Subcutaneous abdominal adipose tissue (tissue), 5 donors: ENCODE results near the gene CRB3.

ENCODE experiments used
- H3K27ac ChIP-seq: one replicate; pipeline ENCODE4 v1.7.0; 2013; ENCODE audit warnings: low read depth, mild to moderate bottlenecking, inconsistent platforms, low read length, moderate library complexity
- H3K27me3 ChIP-seq, 5 donors: one replicate each; pipeline ENCODE4 v1.7.0; 2013; ENCODE audit warnings: low read length in 5 of 5, inconsistent platforms in 1 of 5; ENCODE audit not compliant: control insufficient read depth in 5 of 5, insufficient read depth in 4 of 5
- H3K36me3 ChIP-seq, 5 donors: one replicate each; pipeline ENCODE4 v1.7.0; 2013; ENCODE audit warnings: low read length in 5 of 5; ENCODE audit not compliant: control insufficient read depth in 5 of 5, insufficient read depth in 5 of 5
- H3K4me1 ChIP-seq, 5 donors: one replicate each; pipeline ENCODE4 v1.7.0; 2013; ENCODE audit warnings: low read length in 5 of 5, mild to moderate bottlenecking in 3 of 5, moderate library complexity in 1 of 5; ENCODE audit not compliant: control insufficient read depth in 5 of 5, insufficient read depth in 5 of 5
- H3K4me3 ChIP-seq, 5 donors: one replicate each; pipeline ENCODE4 v1.7.0; 2013; ENCODE audit warnings: low read length in 5 of 5, low read depth in 1 of 5
- H3K9ac ChIP-seq, 5 donors: one replicate each; pipeline ENCODE4 v1.7.0; 2013; ENCODE audit warnings: low read length in 5 of 5, mild to moderate bottlenecking in 4 of 5, moderate library complexity in 3 of 5
- H3K9me3 ChIP-seq, 5 donors: one replicate each; pipeline ENCODE4 v1.7.0; 2013; ENCODE audit warnings: low read length in 5 of 5; ENCODE audit not compliant: control insufficient read depth in 5 of 5
- donor health status: healthy.
- donor health status: healthy.
- donor health status: healthy.
- donor health status: healthy.
- donor health status: healthy.

CRB3 gene

DNA sequence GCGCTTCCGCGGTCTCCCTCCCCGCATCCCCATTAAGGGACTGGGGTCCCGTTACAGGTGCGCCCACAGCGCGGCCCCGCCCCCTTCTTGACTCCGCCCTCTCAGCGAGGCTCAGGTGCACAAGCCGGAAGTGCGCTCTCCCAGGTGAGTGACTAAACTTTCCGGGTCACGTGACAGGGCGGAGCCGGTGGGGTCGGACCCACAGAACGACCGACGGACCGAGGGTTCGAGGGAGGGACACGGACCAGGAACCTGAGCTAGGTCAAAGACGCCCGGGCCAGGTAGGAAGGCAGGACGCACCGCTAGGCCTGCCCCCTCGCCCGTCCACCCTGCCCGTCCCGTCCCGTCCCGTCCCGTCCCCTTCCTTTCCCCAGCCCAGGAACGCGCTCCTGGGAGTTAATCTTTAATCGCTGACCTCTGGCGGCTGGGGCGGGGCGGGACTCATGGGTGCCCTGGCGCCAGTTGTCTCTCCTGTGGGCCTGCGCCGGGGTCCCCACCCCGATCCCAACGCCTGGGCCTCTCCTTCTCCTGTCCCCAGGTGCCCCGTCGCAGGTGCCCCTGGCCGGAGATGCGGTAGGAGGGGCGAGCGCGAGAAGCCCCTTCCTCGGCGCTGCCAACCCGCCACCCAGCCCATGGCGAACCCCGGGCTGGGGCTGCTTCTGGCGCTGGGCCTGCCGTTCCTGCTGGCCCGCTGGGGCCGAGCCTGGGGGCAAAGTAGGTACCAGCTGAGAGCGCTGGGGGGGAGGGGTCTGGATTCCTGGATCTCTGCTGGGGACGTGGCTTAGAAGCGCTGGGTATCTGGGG, at the start of gene CRB3:
Gene CRB3 (plus strand): TSS at position 202 of the 804 bp plus-strand sequence. CDS start 431 bp downstream, at position 633.
- H3K36me3 ChIP-seq, result no peaks in the 10 kb centered on the region
- no peaks in the 10 kb centered on the region for H3K9me3 ChIP-seq
- H3K4me3 ChIP-seq, result no peak within 1 kb of the TSS
- H3K27me3 ChIP-seq, result peaks cover 13 to 25% (median 16%) of the 10 kb centered on the region in 5 donors
- H3K27ac ChIP-seq, result no peak within 1 kb of the TSS
- peaks cover 0 to 16% (median 12%) of the 10 kb centered on the region in 5 donors for H3K4me1 ChIP-seq
- H3K9ac ChIP-seq, result no peak within 1 kb of the TSS

DNA sequence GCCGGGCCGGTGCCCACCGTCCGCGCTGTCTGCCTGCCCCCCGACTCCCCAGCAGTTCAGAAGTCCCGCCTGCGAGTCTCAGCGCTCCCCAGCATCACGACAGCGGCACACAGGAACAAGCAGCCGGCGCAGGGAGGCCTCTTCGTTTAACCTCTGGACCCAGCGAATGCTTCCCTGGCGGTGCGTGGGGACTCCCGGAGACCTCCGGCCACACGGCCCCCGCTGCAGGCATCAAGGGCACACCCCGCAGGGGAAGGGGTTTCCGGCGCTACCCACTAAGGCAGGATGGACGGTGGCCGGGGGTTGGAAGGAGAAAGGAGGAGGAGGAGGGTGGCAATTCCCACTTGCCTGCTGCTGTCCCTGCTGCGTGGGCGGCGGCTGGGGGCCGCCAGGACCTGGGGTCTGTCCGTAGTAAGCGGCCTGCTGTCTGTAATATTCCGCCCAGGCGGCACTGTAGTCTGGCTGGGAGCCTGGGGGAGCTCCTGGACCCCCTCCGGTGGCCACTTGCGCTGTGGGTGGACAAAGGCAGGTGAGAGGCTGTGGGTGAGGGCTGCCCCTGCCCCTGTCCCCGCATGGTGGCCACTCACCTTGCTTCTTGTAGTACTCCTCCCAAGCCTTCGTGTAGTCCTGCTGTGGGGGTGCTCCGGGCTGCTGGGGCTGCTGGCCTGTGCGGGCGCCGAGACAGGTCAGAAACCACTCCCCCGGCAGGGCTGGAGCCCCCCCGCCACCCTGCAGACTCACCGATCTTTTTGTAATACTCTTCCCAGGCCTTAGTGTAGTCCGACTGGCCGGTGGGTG, 49.1 kb upstream of the CRB3 start:
- Histone ChIP-seq H3K27ac (no peak overlapping the region), H3K4me1 (peaks cover 0 to 10% (median 2%) of the 10 kb centered on the region in 5 donors), H3K36me3 (peaks cover 0 to 59% (median 59%) of the 10 kb centered on the region in 5 donors), H3K27me3 (no peaks in the 10 kb centered on the region), H3K4me3 (no peak overlapping the region), H3K9ac (no peak overlapping the region), H3K9me3 (no peaks in the 10 kb centered on the region)

GRCh38 chr19:6415591-6416190, 48.4 kb upstream of the CRB3 start:
- no peak overlapping the region for H3K9ac ChIP-seq
- peaks cover 0 to 66% (median 66%) of the 10 kb centered on the region in 5 donors for H3K36me3 ChIP-seq
- H3K4me3 ChIP-seq, result no peak overlapping the region
- peaks cover 0 to 10% (median 8%) of the 10 kb centered on the region in 5 donors for H3K4me1 ChIP-seq
- no peaks in the 10 kb centered on the region for H3K9me3 ChIP-seq
- H3K27ac ChIP-seq, result no peak overlapping the region
- H3K27me3 ChIP-seq, result no peaks in the 10 kb centered on the region

DNA sequence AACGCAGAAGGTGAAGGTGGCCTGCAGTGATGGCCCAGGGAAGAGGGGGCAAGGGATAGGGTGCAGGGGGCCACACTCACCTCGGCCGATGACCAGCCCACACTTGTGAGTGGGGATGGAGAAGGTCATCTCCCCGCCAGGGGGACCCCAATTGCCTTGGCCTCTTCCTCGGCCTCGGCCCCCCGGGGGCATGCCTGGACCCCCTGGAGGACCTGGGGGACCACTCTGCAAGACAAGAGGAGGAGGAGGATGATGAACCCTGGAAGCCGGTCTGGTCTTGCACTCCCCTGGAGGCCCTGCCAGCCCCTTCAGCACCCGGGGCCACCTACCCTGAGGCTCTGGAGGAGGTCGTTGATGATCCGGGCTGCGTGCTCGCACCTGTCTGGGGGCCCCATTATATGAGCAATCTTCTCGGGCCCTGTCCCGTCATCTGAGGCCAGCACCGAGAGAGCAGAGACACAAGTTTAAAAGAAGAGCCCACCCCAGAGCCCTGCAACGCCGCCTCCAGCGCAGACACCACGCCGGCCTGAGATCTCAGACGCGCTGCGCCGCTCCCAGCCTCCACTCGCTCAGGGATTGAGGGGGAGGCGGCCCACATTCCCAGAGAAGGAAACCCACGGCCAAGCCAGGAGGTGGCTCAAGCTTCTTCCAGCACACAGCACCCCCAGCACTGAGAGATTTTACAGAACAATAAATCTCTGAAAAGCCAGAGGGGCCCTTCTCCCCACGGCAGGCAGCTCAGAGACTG, 47.2 kb upstream of the CRB3 start:
- Histone ChIP-seq H3K9me3 (no peaks in the 10 kb centered on the region), H3K36me3 (peaks cover 0 to 78% (median 76%) of the 10 kb centered on the region in 5 donors), H3K4me3 (no peak overlapping the region), H3K4me1 (peaks cover 0 to 16% (median 13%) of the 10 kb centered on the region in 5 donors), H3K9ac (no peak overlapping the region), H3K27ac (no peak overlapping the region), H3K27me3 (no peaks in the 10 kb centered on the region)

GRCh38 chr19:6417713-6418561, 46.1 kb upstream of the CRB3 start:
- Histone ChIP-seq H3K9me3 (no peaks in the 10 kb centered on the region), H3K4me3 (no peak overlapping the region), H3K4me1 (peaks cover 0 to 27% (median 18%) of the 10 kb centered on the region in 5 donors), H3K27me3 (no peaks in the 10 kb centered on the region), H3K27ac (no peak overlapping the region), H3K9ac (no peak overlapping the region), H3K36me3 (peaks cover 0 to 82% (median 79%) of the 10 kb centered on the region in 5 donors)

GRCh38 chr19:6418562-6418932, 45.5 kb upstream of the CRB3 start:
- peaks cover 0 to 33% (median 24%) of the 10 kb centered on the region in 5 donors for H3K4me1 ChIP-seq
- H3K36me3 ChIP-seq, result peaks cover 0 to 82% (median 79%) of the 10 kb centered on the region in 5 donors
- no peak overlapping the region for H3K27ac ChIP-seq
- no peaks in the 10 kb centered on the region for H3K27me3 ChIP-seq
- H3K9ac ChIP-seq, result no peak overlapping the region
- no peaks in the 10 kb centered on the region for H3K9me3 ChIP-seq
- no peak overlapping the region for H3K4me3 ChIP-seq

- Histone ChIP-seq H3K27ac (no peak overlapping the region), H3K9me3 (peaks cover 0 to 3% (median 0%) of the 10 kb centered on the region in 5 donors), H3K4me1 (peaks cover 2 to 43% (median 29%) of the 10 kb centered on the region in 5 donors), H3K27me3 (no peaks in the 10 kb centered on the region), H3K36me3 (peaks cover 0 to 59% (median 58%) of the 10 kb centered on the region in 5 donors), H3K9ac (peak overlapping the region in 3 of 5 donors; percentile 9 to 86 (median 57)), H3K4me3 (no peak overlapping the region)
Observed at GRCh38 chr19:6421075-6422014, 42.7 kb upstream of the CRB3 start.

GRCh38 chr19:6423499-6424194, 40.4 kb upstream of the CRB3 start:
- peaks cover 2 to 43% (median 29%) of the 10 kb centered on the region in 5 donors for H3K4me1 ChIP-seq
- H3K9me3 ChIP-seq, result peaks cover 0 to 3% (median 0%) of the 10 kb centered on the region in 5 donors
- peak overlapping the region; percentile 70 to 94 (median 82) for H3K4me3 ChIP-seq
- H3K9ac ChIP-seq, result peak overlapping the region; percentile 48 to 96 (median 84)
- H3K36me3 ChIP-seq, result peaks cover 0 to 36% (median 35%) of the 10 kb centered on the region in 5 donors
- peak overlapping the region; percentile 69 for H3K27ac ChIP-seq
- H3K27me3 ChIP-seq, result no peaks in the 10 kb centered on the region
